HuH-7 (cell line): ENCODE data around the gene ANKRD65.
"Not testable (repeated sequence)": the region's sequence is repeated elsewhere in the genome, so short reads cannot be mapped to it uniquely, and the experiment has no call there.

Experiments
- DNase-seq: peaks from one replicate; pipeline ENCODE4 v3.0.0; 2011; ENCODE audit warnings: low spot score

The ANKRD65 gene

GRCh38 chr1:1393428-1393827 lies 27.6 kb downstream of the ANKRD65 start:
- no peak for DNase-seq

- DNase-seq: no peak
These were observed 28.1 kb downstream of the ANKRD65 start for GRCh38 chr1:1393014-1393413.

- no peak for DNase-seq
These were observed 29.9 kb downstream of the ANKRD65 start for GRCh38 chr1:1391225-1391624.

GRCh38 chr1:1390675-1391074 lies 30.4 kb downstream of the ANKRD65 start:
- no peak for DNase-seq

- no peak for DNase-seq
These were observed 33.0 kb downstream of the ANKRD65 start for GRCh38 chr1:1388078-1388472.

DNA sequence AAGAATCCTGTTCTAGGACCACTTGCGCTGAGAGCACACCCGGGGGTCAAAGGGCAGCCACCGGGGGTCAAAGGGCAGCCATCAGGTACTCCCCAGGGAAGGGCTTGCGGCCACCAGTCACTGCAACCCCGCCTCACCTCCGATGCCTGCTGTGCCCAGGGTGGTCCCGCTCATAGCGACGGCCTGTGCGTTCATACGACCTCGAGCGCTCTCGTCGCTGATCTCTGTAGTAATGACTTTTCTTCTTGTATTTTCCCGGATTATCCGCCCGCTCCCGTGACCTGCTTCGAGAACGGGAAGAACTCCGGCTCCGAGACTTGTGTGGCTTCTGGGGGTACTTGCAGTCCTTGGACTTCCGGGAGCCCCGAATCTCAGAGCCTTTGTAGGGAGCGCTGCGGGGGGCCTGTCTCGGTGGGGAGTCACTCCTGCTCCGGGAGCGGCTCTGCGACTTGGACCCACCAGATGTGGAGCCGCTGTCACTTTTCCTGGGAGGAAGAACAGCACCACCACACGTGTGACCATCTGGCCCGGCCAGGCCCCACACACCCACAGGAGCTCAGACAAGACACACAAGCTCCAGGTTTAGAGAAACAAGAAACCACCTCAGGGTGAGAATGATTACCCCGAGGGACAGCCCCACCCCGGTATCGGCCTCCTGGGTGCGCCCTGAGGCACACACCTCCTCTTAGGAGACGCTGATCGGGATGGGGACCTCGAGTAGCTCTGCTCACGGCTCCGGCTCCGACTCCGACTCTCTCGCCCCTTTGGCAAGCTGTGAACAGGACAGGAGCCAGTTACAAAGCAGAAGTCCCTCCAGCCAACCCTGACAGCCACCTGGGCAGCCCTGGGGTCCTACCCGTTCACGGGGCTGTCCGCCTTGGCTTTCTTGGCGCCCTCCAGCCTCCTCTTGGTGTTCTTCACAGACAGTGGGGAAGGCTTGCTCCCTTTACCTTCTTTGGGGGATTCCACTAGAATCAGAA lies 33.7 kb downstream of the ANKRD65 start:
- no peak for DNase-seq

DNA sequence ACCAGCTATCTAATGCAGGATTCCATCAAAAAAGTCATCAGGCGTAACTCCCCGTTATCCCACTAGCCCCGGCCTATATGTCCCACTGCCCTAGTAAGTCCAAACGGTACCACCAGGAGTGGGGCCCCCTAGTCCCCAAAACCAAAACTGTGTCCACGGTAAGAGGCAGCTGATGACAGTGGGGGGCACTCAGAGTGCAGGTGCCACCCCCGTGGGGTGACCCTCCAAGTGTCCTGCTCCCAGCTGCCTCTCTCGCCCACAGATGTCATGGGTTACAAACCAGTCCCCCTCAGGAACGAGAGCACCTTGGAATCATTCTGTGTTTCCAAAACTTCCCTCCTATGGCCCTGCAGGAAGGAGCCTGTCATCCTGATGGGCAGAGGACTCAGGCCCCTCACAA lies 35.1 kb downstream of the ANKRD65 start:
- no peak for DNase-seq

DNA sequence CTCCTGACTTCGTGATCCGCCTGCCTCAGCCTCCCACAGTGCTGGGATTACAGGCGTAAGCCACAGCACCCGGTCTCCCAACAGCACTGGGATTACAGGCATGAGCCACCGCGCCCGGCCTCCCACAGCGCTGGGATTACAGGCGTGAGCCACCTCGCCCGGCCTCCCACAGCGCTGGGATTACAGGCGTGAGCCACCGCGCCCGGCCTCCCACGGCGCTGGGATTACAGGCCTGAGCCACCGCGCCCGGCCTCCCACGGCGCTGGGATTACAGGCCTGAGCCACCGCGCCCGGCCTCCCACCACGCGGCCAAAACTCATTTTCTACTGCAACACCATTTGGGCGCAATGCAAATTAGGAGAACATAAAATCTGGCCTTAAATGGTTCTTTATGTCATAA lies 35.7 kb downstream of the ANKRD65 start:
- not testable (repeated sequence) for DNase-seq

DNA sequence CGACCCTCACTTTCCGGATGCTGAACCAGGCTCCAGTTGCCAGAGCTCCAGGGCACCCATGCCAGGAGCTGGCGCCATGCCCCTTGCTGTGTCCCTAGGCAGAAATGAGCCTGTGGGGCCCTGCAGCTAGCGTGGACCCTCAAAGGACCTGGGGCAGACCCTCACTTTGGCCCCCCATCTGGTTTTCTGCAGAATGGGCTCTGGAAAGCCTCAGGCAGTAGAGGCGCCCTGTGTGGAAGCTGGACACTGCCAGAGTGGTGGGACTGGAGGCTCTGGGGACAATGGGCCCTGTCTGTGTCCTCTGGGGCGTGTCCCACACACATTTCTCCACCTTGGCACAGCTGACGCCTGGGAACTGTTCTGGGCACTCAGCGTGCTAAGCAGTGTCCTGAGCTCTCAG lies 39.8 kb downstream of the ANKRD65 start:
- DNase-seq: no peak

GRCh38 chr1:1380860-1381259 lies 40.2 kb downstream of the ANKRD65 start:
- DNase-seq: no peak

- DNase-seq: no peak
These were observed 43.4 kb downstream of the ANKRD65 start for GRCh38 chr1:1377540-1378205.

GRCh38 chr1:1376551-1377226 lies 44.4 kb downstream of the ANKRD65 start:
- no peak for DNase-seq

DNA sequence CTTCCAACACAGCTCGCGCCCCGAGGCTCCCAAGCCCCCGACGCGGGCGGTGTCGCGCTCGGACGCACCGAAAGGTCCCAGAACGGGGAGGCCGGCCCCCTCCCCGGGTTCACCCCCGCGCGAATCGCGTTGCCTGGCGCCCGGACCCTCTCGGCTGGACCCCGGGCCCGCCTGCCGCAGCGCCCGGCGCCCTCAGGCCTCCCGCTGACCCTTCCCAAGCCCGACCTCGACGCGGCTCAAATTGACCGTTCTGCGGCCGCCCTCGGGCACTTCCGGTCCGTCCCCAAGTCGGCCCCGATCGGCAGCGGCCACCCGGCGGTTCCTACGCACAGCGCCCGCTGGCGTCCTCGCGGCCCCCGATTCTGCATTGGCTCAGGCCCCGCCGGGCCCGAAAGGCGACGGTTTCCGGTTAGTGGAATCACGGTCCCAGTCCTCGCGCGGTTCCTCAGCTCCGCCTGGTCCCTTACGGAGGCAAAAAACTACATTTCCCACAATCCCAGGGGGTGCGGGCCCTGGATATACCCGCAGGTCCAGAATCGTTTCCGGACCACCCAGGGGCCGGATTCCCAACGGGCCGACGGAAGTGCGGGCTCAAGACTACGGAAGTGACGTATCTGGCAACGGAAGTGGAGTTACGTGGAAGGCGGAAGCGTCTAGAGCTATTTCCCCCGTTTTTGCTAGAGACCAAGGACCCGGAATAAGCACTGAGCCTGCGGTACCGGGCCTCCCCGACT lies 46.0 kb downstream of the ANKRD65 start, which contains the start of gene AURKAIP1:
TSS of gene AURKAIP1 (minus strand) at position 279 of the 734 bp plus-strand sequence. CDS start 451 bp downstream, outside the sequence.
- peak; percentile 98 for DNase-seq

GRCh38 chr1:1374589-1374928 lies 46.5 kb downstream of the ANKRD65 start:
- DNase-seq: no peak

DNA sequence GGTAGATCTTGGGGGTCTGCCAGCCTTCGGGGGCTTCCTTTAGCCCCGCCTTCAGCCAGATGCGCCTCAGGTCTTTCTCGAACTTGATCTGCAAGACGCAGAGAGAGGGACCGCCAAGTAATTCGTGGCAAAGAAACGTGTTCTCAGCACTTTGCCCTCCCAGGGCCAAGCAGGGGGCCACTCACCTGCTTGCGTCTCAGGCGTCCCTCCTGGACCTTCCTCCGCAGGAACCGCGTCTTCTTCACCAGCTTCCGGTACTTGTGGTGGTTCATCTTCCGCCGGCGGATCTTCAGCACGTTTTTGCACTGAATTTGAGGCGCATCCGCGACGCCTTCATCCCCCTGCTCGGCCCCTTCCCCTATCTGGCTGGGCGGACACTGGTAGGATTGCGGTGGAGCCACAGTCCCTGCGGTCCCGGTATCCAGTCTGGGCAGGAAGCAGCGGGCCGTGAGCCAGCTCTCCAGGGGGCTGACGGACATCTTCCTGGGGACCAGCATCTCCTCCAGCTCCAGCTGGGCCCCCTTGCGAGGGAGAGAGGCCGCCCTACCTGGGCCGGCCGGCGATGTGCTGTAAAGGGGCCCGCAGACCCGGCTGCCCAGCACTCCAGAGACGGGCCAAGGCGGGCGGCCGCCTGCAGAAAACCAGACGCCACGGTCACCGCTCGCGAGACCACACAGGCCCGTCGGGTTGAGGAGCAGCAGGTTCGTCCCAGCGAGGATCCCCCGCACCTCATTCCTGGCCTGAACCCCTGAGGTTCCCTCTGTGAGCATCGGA lies 47.1 kb downstream of the ANKRD65 start:
- DNase-seq: no peak

- DNase-seq: no peak
These were observed 47.8 kb downstream of the ANKRD65 start for GRCh38 chr1:1373051-1373814.

DNA sequence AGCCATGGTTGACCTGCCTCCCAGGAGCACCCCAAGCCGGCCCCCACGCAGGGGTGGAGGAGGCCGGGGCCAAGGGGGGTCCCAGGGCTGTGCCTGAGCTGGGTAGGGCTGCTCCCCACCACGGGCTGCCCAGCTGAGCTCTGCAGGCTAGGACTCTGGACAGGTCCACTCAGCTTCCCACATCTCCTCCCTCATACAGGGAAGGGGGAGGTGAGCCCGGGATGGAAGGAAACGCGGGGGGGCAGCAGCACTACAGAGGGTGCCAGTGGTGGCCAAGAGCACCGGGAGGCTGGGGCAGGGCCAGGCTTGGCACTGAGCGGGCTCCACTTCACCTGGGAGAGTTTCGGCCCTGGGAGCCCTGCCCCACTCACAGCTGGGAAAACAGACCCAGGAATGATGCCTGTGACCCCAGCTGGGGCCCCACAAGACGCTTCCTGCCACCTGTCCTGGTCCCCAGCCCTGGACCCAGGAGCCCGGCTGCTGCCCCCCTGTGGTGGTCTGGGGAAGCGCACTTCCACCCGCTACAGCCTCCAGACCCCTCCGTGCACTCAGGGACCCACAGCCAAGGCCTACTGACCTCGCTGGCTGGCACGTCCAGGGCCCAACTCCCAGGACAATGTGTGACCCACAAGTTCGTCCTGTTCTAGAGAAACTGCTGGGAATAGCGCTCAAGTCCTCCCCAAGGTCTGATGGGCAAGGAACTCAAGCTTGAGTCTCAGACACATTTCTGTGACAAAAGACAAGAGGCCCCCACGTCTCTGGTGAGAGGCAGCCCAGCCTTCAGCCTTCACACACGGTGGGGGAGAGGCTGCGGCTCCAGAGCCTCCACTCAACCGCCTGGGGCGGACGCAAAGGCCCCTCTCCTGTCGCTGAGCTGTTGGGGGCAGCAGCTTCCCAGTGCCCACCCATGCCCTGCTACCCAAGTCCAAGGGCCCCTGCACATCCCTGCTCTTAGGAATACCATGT lies 49.0 kb downstream of the ANKRD65 start:
- DNase-seq: peak; percentile 96

DNA sequence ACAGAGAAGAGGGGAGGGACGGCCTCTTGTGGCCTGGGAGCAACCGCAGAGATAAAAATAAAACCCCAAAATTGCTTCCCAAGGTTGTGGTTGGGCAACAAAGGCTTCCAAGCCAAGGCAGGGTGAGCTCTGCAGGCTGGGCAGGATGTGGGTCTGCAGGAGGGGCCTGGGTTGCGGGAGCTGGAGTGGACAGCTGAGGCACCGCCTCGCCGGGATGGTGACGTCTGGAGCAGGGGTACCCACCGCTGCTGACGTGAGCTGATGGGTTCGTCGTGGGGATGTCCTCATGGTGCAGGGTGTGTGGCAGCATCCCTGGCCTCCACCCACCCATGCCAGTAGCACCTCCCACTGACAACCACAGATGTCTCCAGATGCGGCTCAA lies 49.7 kb downstream of the ANKRD65 start:
- no peak for DNase-seq

- DNase-seq: no peak
These were observed 50.2 kb downstream of the ANKRD65 start for GRCh38 chr1:1370771-1371300.
